ENCODE data around the gene TCF4. TPM values are rescaled to one million over a fixed set of nuclear protein-coding genes. Genes with fewer than 3 reads are reported as not detected.

Gene TCF4
- polyA plus RNA-seq, 1 of the 3 experiments (the other 2 are of a cell fraction), result 39.1 TPM

DNA sequence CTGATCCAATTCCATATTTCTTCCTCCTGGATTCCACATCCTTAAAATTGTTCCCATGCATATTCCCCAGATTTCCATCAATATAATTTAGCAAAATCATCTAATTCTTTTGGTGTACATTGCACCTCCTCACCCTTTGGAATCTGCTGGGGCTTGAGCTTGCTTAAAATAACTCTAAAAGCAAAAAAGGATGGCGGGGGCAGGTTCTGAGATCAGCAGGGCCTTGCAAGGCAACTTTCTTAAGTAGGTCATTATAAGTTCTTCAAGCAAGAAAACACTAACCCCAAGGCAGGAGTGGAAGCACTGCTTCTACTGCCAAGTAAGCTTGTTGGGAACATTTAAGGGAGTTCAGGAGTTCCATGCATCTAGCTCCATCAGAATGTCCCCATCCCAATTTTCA, 374.4 kb downstream of the TCF4 start (continued):
- TF ChIP-seq, protein P1, sequence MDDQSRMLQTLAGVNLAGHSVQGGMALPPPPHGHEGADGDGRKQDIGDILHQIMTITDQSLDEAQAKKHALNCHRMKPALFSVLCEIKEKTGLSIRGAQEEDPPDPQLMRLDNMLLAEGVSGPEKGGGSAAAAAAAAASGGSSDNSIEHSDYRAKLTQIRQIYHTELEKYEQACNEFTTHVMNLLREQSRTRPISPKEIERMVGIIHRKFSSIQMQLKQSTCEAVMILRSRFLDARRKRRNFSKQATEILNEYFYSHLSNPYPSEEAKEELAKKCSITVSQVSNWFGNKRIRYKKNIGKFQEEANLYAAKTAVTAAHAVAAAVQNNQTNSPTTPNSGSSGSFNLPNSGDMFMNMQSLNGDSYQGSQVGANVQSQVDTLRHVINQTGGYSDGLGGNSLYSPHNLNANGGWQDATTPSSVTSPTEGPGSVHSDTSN (IDR thresholded peaks at IDR 0.05), result no peak
- TF ChIP-seq TEAD4 (IDR thresholded peaks at IDR 0.05; ENCODE audit: borderline replicate concordance, insufficient read depth), result no peak

DNA sequence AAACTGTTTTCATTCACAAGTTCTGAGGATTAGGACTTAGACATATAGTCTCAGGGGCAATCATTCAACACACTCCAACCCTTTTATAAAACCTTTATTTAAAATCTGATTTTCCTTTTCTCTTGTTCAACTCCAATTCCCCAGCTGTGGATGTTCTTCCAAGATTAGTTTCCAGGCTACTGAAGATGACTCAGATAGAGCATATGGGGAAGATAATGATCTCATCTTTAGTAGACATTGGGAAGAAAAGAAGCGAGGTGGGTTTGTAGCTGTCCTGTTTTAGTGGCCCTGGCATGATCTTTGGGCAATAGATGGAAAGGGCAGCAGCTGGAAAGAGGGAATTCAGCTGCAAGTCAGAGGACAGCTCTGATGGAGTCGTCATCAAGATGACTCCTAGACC, 381.1 kb downstream of the TCF4 start:
- H3K9ac ChIP-seq, result no peak overlapping the region
- no peaks in the 10 kb centered on the region for H3F3A ChIP-seq (replicated peaks; ENCODE audit: insufficient read depth)
- DNase-seq, result no peak
- H3K4me3 ChIP-seq (ENCODE audit: low read depth in 2 of 2, low read length in 1 of 2), result no peak overlapping the region
- H3K9me3 ChIP-seq, result no peaks in the 10 kb centered on the region
- WGBS (ENCODE audit: low lambda C conversion rate), result 43% methylated on average over 2 of the region's 2 CpGs
- H3K79me2 ChIP-seq (ENCODE audit: insufficient read depth), result no peaks in the 10 kb centered on the region
- no peaks in the 10 kb centered on the region for H3K9me2 ChIP-seq
- POLR2A ChIA-PET, result no interaction called here
- no peaks in the 10 kb centered on the region for H3K4me1 ChIP-seq (ENCODE audit: control insufficient read depth in 1 of 2, insufficient read depth in 2 of 2, low read depth in 1 of 2, low read length in 1 of 2)
- CTCF ChIA-PET, result no interaction called here
- no peak for TF ChIP-seq SIN3A (IDR thresholded peaks at IDR 0.05; ENCODE audit: borderline replicate concordance, low read depth, low read length)
- no peak for TF ChIP-seq RXRA (IDR thresholded peaks at IDR 0.05; ENCODE audit: borderline replicate concordance, low read depth)
- TF ChIP-seq RFX5 (IDR thresholded peaks at IDR 0.05; ENCODE audit: low read length), result no peak
- TF ChIP-seq TCF12 (IDR thresholded peaks at IDR 0.05), result 0 out of 2 replicates have a peak, but pooled peaks have one; percentile 42
- TF ChIP-seq MXI1 (IDR thresholded peaks at IDR 0.05; ENCODE audit: low read depth, low read length), result no peak
- TF ChIP-seq JUND (IDR thresholded peaks at IDR 0.05), result peak; percentile 29; the same call in 1 of the 2 replicates
- peak; percentile 52; the same call in 1 of the 2 replicates for TF ChIP-seq FOSL2 (IDR thresholded peaks at IDR 0.05; ENCODE audit: borderline replicate concordance, low read depth)
- no peak for TF ChIP-seq NFIC (IDR thresholded peaks at IDR 0.05; ENCODE audit: borderline replicate concordance)
- TF ChIP-seq POLR2AphosphoS5 (IDR thresholded peaks at IDR 0.05; ENCODE audit: low read depth, low read length), result no peak
- TF ChIP-seq REST (IDR thresholded peaks at IDR 0.05; ENCODE audit: low read depth, low read length), result no peak
- no peak for TF ChIP-seq FOXM1 (IDR thresholded peaks at IDR 0.05; ENCODE audit: low read depth)
- no peak for TF ChIP-seq TAF1 (IDR thresholded peaks at IDR 0.05; ENCODE audit: borderline replicate concordance, low read depth, low read length)
- H3K36me3 ChIP-seq (replicated peaks in 1 of 2; ENCODE audit: control insufficient read depth in 1 of 2, insufficient read depth in 2 of 2, low read length in 1 of 2), result no peaks in the 10 kb centered on the region
- no peak overlapping the region for H3K27ac ChIP-seq (ENCODE audit: low read depth in 2 of 2, low read length in 1 of 2)
- no peak overlapping the region for H2AFZ ChIP-seq (ENCODE audit: low read depth)
- no peak overlapping the region for H3K4me2 ChIP-seq
- no peaks in the 10 kb centered on the region for H3K27me3 ChIP-seq (ENCODE audit: insufficient read depth)
- no peaks in the 10 kb centered on the region for H4K20me1 ChIP-seq (ENCODE audit: insufficient read depth)
